HG02588 (cell line): Measurements from ENCODE around the gene BRD9.
"Not testable (repeated sequence)": the region's sequence is repeated elsewhere in the genome, so short reads cannot be mapped to it uniquely, and the experiment has no call there.

ENCODE experiments used
- ATAC-seq: cut with Tn5 transposase; IDR thresholded peaks from one replicate; pipeline ENCODE4 v1.9.1; 2021; ENCODE audit warnings: mild to moderate bottlenecking, moderate library complexity; ENCODE audit not compliant: unreplicated experiment

The BRD9 gene

DNA sequence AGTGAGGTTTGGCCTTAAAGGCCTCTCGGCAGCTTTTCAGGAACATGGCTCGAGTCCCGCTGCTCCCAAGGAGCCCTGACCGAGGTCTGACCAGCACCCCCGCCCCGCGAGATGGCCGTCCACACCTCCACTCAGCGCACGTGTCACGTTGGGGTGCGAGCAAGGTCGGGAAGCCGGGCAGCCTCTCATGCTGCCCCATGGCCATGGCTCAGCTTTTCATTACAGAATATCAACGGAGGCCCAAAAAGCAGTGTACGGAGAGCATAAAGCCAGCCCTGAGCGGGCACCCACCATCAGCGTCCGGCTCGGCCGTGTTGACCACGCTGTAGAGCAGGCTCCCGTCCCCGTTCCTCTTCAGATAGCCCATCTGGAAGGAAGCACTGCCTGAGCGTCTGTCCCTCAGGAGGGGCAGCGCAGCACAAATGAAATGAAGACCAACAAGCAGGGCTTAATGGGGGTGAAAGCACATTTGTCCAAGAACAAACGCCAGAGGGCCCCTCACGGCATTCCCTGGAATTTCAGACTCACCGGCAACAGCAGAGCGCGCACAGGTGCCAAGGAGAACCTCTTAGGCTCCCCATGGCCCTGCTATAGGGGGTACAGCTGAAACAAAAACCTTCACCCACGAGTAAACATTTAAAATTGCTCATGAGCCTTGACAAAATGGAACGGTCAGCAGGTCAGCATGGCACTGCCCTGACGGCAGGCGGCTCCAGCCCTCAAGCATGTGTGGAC is 11.6 kb downstream of the BRD9 start:
- ATAC-seq = no peak

DNA sequence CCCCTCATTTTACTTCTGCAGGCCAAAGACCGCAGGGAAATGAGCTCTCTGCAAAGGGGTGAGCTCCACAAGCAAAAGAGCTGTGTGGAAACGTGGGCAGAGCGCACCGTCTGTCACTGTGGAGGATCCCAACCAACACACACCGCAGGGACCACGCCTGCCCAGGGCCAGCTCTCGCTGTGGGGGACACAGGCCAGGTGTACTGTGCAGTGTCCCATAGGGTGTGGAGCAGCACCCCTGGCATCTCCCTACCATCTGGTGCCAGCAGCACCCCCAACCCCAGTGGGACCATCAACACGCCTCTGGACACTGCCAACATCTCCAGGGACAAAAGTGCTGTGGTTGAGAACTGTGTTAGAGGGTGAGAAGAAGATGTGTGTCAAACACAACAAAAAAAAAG is 13.9 kb downstream of the BRD9 start:
- not testable (repeated sequence) for ATAC-seq

DNA sequence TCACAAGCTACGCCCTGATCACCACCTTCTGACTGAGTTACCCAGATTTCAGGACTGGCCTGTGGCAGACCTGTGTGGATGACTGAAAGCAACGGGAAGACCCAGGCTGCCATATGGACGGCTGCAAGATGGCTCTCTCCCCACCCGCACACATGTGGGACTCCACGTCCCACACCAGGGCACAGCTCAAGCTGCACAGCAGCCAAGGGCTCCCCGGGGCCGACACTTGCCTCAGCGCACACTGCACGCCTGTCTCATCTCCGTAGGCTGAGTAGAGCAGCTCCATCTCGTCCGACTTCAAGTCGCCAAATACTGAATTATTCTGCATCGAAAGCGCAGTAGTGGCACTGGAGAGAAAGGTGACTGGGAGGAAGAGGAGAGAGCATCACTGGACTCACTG is 14.5 kb downstream of the BRD9 start:
- ATAC-seq = no peak

DNA sequence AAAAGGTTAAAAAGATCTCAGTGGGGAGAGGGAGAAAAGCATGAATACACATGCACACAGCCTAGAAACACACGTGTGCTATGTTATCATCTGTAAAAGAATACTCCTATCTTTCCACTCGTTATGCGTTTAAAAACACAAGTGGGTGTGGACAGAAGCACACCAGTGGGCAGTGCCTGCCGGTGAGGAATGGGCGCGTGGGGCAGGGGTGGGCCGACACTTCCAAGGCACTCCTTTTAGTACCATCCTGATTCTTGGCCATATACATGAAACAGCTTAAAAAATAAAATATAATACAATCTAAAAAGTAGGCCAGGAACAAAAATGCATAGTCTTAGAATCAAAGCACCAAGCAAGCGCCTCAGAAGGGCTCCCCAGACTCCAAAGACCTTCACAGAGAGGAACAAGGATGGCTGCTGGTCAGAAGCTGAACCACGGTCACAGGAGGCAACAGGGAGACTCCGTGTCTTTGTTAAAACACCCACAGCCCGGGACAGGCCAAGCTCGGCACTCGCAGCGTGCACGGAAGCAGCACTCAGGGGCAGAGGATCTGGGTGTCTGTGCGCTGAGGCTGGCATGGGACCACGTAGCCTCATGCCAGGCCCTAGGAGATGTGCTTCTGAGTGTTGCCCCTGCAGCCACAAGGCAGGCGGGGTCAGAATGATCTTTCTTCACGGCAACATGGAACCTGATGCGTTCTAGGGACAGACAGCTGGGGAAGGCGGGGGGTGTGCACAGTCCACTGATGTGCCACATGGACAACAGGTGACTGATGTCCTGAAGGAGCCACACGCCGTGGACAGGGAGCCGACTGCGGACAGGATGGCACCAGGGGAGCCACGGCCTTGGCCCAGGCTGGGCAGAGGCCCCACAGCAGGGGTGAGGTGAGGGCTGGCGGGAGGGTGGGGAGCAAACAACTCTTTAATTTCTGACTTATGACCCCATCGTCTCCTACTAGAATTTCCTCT is 15.9 kb downstream of the BRD9 start:
- ATAC-seq = no peak

DNA sequence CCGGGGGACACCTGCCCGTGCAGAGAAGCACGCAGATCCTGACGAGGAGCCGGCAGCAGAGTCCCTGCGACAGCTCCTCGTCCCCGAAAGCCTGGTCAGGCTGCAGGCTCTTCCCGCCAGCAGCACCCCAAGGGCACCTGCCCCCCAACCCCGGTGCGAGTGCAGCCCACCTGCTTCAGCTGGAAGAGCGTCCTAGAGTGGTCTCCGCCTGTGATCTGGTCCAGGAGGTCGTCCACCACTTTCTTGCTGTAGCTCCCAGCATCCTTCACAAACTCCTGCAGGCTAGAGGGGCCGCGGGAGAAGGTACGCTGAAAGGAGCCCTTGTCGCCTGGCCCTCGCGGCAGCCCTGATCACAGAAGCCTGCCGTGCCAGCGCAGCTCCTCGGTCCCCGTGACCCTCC is 16.7 kb downstream of the BRD9 start:
- ATAC-seq = no peak

DNA sequence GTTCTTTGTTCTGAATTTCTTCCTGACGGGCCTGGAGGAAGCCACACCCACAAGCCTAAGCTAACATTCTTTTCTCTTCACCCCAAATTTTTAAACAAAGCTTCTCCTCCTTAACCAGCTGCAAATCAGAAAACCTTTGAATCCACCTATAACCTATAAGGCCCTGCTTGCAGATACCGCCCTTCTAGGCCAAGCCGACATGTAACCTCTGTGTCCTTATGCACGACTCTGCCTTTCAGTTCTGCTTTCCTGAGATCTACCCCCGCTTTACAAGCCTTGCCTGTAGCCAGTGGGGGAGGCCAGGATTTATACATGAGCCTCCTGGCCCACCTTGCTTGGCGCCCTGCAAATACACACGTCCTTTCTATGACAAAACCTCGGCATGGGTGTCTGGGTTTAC is 19.3 kb downstream of the BRD9 start:
- no peak for ATAC-seq

DNA sequence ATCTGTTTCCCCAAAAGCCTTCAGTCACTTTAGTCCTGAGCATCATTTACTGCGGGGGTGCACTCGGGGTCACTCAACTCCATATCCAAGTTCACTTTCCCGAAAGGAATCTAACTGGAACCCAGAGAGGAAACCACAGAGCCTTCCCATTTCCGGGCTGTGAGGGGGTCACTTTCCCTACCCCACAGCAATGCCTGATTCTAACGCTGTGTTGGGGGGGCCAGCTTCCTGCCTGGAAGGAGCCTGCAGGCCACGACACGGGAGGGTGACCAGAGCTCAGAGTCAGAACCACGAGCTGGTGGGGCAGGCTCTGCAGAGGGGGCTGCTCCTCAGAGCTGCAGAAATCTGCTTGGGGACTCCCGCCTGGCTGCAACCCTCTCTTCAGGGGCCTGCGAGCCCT is 20.3 kb downstream of the BRD9 start:
- no peak for ATAC-seq

DNA sequence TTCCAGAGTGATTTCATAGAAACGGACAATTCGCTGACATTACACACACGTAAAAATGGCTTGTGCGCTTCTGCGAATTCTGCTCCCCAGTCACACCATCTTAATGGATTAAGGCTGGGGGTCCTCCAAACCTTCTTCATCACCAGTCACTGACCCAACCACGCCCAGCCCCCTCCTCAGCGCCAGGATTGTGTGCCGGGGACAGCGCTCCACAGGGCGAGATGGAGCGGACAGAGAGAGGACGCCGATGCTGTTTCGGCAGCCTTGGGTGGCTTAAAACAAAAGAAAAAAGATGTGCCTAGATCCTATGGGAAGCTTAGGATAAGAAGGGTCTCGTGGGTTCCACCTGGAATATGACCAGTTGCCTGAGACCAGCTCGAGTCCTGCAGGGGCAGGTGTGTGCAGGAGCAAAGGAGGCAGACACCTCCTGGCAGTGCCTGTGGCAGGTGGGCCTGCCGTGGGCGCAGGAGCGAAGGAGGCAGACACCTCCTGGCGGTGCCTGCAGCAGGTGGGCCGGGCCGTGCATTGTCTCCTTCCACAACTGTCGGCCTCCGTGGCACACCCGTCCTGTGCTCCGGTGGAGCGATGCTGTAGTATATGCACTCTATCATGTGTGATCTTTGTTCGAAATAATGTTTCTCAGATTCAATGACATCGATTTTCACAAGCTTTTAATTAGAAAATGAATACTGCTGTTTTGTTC is 20.9 kb downstream of the BRD9 start:
- no peak for ATAC-seq

DNA sequence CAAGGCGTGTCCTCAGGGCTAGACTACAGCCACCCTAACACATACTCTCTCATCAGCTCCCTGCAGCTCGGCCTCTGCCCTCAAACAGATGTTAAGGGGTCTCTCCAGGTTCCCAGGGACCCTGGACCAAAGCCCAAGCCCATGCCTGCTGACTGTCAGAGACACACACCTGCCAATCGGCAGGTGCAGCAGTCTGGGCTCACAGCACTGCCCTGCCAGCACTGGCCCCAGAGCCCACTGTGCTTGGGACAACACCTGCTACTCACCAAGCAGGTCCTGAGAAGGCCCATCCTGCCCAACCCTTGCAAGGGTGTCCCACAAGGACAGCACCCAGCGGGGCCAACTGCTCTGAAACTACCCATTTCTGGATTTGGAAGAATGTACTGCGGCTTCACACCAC is 21.6 kb downstream of the BRD9 start:
- ATAC-seq = no peak

DNA sequence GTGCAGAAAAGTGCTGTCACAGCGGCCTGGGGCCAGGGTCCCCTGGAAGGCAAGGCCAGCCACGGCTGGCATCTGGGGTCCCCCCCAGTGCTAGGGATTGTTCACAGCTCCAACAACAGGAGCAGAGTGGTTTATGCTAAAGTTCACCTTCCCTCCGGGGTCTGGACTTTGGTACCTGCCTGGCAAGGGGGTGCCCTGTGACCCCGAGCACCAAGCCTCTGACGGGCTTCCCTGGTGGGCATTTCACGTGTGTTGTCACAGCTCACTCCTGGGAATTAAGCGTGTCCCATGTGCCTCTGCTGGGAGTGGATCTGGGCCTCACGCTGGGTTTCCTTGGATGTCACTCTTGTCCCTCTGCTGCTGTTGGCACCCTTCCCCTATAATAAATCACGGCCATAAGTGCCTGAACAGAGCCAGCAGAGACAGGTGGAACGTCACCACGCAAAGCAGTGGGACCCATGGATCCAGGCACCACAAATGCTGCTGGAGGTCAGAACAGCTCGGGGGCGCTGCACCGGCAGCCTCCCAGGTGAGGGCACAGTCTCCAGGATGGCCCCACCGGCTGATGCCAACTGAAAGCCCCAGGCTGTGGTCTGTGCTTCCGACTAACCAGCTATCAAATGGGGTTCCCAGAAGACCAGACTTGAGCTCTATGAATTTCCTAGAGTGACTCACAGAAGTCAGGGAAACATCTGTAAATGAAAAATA is 24.0 kb downstream of the BRD9 start:
- no peak for ATAC-seq

DNA sequence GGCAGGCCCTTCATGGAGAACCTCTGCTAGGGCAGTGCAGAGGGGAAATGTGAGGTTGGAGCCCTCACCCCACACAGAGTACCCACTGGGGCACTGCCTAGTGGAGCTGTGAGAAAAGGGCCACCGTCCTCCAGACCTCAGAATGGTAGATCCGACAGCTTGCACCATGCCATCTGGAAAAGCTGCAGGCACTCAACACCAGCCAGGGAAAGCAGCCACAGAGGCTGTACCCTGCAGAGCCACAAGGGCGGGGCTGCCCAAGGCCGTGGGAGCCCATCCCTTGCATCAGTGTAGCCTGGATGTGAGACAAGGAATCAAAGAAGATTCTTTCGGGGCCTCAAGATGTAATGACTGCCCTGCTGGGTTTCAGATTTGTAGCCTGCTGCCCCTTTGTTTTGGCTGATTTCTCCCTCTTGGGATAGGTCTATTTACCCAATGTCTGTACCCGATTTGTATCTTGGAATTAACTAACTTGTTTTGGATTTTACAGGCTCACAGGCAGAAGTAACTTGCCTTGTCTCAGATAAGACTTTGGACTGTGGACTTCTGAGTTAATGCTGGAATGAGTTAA is 25.2 kb downstream of the BRD9 start:
- no peak for ATAC-seq

DNA sequence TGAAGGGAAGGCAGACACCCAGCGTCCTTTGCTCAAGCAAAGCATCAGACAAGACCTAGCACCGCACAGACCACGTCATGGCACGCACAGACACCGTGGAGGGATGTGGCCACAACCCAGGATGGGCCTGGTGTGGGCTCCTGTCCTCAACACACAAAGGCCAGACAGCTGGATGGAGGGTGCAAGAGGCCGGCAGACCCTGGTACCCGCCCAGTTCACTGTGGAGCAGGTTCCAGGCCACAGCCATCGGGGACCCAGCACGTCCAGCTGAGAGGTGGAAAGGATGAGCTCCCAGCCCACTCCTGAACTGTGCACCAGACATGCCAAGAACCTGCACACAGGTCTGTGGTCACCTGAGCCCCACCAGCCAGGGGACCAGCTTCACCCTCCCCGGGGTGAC is 26.8 kb downstream of the BRD9 start:
- no peak for ATAC-seq

DNA sequence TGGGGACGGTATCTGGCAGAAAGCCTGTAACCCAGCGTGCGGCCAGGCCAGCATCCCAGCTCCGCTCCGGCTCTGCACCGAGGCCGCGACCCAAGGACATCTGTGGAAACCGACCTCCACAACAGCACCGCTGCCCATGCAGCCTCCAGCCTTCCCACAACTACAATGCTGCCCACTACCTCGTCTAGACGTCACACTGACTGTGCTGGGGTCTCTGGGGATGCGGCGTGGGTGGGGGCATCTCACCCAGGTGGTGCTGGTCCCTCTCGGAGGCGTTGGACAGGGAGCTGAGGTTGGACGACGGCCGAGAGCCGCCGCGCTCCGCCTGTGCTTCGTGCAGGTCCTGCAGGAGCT is 27.5 kb downstream of the BRD9 start:
- ATAC-seq = no peak

DNA sequence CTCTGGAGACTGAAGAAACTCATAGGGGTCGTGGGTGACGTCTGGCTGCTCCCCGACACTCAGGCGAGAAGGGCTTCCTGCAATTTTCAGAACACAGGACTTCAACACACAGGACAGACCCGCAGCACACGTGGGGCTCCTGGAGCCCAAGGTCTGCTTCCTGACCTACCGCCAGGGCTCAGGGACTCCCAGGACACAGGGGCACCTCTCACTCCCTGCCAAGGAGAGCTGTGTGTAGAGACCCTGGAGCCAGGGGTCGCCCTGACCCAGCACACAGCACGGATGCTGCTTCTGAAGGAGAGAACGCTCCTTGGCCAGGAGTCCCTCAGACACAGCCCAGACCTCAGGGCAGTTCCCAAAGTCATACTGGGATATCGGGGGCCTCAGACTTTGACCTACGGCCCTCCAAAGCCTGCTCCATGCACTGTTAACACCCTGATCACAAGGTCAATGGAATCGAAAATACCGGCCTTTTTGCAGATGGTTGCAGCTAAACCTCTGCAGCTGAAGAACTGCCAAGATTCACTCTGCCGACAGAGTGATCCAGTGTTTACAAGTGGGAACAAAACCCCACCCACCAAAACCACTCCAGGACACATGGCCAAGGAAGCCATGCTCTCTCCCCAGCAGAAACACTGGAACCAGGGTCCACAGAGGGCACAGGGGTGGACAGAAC is 28.0 kb downstream of the BRD9 start:
- no peak for ATAC-seq

DNA sequence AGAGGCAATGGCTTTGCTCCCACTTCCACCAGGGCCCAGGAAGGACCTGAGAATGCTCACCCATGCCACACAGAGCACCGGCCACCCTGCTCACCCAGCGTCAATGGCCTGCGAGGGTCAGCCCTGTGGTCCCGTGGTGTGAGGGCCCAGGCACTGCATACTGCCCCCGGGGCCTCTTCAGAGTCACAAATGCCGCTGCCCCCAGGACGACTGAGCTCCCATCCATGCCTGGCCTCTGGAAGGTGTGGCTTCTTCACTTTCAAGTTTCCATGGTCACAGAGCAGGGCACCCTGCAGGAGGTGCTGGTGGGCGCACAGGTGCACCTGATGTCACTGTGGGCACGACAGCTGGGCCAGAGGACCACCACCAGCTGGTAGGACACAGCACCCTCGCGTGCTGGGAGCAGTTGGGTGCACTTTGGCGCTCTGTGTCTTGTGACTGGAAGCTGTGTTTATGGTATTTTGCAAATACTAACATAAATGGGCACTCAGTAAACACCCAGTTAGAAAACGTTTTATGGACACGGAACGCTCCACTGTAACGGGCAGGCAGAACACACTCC is 29.3 kb downstream of the BRD9 start:
- ATAC-seq = no peak

DNA sequence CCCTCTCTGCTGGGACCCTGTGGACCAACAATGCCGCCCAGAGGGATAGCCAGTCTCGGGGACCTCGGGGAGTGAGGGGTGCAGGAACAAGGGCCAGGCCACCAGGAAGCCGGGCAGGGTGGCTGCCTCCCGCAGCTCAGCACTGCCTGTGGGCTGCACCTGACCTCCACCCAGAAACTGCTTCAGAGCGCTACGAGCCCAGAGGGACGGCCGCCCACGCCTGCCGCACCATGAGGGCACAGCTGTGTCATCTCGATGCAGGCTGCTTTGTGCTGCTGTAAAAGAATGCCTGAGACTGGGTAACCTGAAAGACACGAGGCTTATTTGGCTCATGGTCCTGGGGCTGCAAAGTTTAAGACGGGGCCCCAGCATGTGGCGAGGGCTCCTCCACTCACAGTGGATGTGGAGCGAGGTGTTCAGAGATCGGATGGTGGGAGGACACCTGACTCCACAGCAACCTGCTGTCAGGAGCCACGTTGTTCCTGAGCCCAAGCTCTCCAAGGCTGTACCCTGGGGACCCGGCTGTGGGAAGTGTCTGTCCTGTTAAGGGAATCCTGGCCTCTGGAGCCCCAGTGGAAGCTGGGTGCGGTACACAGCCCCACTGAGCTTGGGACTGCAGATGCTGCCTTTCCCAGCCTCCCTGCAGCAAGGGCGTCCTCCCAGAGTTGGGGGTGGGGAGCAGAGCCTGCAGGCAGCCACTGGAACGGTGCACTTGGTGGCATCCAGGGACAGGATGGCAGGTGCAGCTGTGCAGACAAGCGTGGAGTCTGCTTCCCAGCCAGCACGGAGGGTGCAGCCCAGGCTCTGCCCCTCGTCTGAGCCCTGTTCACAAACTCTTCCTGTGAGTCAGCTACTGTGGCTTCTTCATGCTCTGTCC is 30.0 kb downstream of the BRD9 start:
- no peak for ATAC-seq

DNA sequence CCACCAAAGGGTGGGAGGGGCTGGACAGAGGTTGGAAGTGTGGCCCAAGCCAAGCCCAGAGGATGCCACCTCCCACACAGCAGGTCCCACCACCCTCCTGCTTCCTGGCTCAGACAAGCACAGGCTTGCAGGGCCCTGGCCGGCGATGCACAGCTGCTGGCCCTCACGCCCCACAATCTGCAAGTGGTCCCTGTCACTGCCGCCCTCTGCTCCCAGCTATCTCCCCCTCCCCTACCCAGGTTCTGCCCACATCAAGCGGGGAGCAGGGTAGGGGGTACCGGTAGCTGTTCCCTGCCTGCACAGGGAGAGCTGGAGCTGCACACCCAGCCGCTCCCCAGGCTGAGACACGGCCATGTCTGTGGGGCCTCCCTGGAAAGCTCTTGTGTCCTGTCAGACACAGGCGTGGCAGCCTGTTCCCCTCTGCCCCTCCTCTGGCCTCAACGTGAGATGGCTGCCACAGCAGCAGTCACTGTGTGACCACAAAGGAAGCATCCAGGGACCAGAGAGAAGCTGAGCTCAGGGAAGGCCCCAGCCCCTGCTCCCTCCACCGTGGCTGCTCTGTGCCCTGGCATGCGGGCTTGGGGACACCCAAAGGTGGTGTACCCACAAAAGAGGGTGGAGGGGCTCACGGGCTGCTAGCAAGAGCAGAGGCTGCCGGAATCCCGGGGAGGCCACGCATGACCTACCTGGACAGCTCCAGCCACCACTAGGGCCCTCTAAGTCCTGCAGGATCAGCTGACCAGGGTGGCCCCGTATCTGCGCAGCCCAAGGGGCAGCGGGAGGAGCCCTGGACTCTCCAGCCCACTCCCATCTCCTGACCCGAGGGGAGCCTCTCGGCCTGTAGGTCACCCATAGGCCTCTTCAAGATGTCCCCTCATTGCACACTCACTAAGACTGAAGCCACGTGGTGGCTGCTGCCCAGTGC is 30.9 kb downstream of the BRD9 start:
- no peak for ATAC-seq
